OCI-M2 (cell line): ENCODE measurements around the gene AUTS2.

Experiments used
- DNase-seq: peaks from one replicate; lab custom pipeline; 2025; ENCODE audit not compliant: unreplicated experiment; lab: John Stamatoyannopoulos, UW

Gene AUTS2

GRCh38 chr7:69684369-69685292 lies 86.4 kb downstream of the AUTS2 start:
- no peak for DNase-seq

GRCh38 chr7:69685293-69685631 lies 87.0 kb downstream of the AUTS2 start:
- DNase-seq, result no peak

GRCh38 chr7:69686366-69686765 lies 88.1 kb downstream of the AUTS2 start:
- DNase-seq, result no peak

GRCh38 chr7:69687739-69688433 lies 89.6 kb downstream of the AUTS2 start:
- DNase-seq, result no peak

- no peak for DNase-seq
Measured at GRCh38 chr7:69690329-69690728, 92.1 kb downstream of the AUTS2 start.

GRCh38 chr7:69691327-69691726 lies 93.1 kb downstream of the AUTS2 start:
- DNase-seq, result no peak

GRCh38 chr7:69691734-69692133 lies 93.5 kb downstream of the AUTS2 start:
- DNase-seq, result no peak

GRCh38 chr7:69692611-69693010 lies 94.3 kb downstream of the AUTS2 start:
- DNase-seq, result no peak

GRCh38 chr7:69693042-69693441 lies 94.8 kb downstream of the AUTS2 start:
- no peak for DNase-seq

GRCh38 chr7:69696054-69696591 lies 97.8 kb downstream of the AUTS2 start:
- DNase-seq, result no peak

- no peak for DNase-seq
Measured at GRCh38 chr7:69696686-69697685, 98.7 kb downstream of the AUTS2 start.

- DNase-seq, result no peak
Measured at GRCh38 chr7:69698109-69698825, 100.0 kb downstream of the AUTS2 start.

GRCh38 chr7:69699931-69700330 lies 101.7 kb downstream of the AUTS2 start:
- DNase-seq, result no peak

- no peak for DNase-seq
Measured at GRCh38 chr7:69700331-69700730, 102.1 kb downstream of the AUTS2 start.

- DNase-seq, result no peak
Measured at GRCh38 chr7:69701288-69701687, 103.0 kb downstream of the AUTS2 start.

GRCh38 chr7:69702357-69702756 lies 104.1 kb downstream of the AUTS2 start:
- DNase-seq, result no peak

GRCh38 chr7:69703099-69703498 lies 104.8 kb downstream of the AUTS2 start:
- no peak for DNase-seq

GRCh38 chr7:69706070-69706469 lies 107.8 kb downstream of the AUTS2 start:
- no peak for DNase-seq

GRCh38 chr7:69708857-69709256 lies 110.6 kb downstream of the AUTS2 start:
- no peak for DNase-seq

- DNase-seq, result no peak
Measured at GRCh38 chr7:69710768-69711438, 112.6 kb downstream of the AUTS2 start.
